GM04504 (cell line): ENCODE data around the gene CMTR1.
"Not testable (repeated sequence)": the region's sequence is repeated elsewhere in the genome, so short reads cannot be mapped to it uniquely, and the experiment has no call there.

Experiments
- DNase-seq: peaks from one replicate; pipeline ENCODE4 v3.0.0-alpha.2; 2012; ENCODE audit warnings: low read depth

CMTR1 gene

GRCh38 chr6:37492991-37493660 is 60.1 kb downstream of the CMTR1 start:
- no peak for DNase-seq

GRCh38 chr6:37493661-37493995 is 60.6 kb downstream of the CMTR1 start:
- DNase-seq = no peak

DNA sequence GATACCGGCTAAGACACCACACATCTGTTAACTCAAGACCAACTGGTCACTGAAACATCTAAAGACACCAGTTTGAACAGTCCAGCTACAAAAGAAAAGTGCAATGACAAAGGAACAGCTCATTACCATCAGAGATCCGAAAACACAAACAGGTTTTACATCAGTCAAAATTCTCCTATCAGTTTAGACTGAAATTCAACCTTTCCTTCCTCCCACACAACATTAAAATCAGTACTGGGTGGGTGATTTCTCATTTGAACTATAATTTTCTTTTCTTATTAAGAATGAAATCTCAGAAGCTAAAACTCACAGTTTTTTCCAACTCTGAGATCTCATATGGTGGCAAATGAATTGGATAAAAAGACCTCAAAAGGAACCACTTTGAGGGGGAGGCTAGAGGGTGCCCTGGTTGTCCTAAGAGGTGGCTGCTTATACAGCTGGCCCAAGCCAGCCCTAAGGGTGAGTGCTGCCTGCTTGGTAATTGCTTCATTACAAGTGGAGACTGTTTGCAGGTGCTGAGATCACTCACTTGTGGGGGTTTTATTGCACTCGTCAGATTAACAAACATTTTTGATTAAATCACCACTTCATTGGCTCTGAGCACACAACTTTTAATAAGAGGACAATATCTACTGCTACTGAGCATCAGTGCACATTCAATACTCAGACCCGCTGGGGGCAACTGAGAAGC is 62.4 kb downstream of the CMTR1 start:
- no peak for DNase-seq

DNA sequence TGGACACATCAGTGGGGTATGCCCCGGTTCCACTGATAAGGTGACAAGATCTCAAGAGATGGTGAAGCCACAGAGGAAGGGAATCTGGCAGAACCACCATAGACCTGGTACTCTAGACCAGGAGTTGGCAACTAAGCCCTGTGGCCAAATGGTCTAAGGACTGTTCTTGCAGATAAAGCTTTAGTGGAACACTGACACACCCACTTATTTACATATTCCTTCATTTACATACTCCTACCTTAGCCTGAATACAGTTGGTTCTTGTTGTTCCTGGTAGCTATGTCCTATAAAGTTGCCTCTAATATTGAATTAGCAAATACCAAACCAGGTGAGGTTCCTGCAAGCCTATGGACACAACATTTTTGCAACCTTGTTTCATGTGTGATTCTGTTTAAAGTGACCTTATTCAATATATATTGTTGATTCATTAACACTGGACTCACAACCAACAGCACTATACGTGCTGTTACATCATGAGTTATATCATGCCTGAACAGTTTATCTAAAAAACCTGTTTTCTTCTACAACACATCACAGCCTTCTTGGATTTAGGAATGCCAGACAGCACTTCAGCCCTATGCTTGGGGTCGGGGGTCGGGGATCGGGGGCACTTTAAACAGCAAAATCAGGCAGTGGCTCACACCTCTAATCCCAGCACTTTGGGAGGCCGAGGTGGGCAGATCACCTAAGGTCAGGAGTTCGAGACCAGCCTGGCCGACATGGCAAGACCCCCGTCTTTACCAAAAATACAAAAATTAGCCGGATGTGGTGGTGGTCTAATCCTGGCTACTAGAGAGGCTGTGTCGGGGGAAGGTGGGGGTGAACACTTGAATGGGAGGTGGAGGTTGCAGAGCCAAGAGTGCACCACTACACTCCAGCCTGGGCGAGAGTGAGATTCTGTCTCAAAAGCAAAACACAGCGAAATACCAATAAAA is 64.2 kb downstream of the CMTR1 start:
- no peak for DNase-seq

- peak; percentile 87 for DNase-seq
Observed at GRCh38 chr6:37499433-37500293, 66.6 kb downstream of the CMTR1 start, which contains the start of gene CCDC167. Gene CCDC167 (minus strand): TSS chr6:37499893. CDS start chr6:37499863, 30 bp downstream.

GRCh38 chr6:37500294-37500608 is 67.2 kb downstream of the CMTR1 start:
- no peak for DNase-seq

GRCh38 chr6:37500904-37501303 is 67.9 kb downstream of the CMTR1 start:
- not testable (repeated sequence) for DNase-seq

DNA sequence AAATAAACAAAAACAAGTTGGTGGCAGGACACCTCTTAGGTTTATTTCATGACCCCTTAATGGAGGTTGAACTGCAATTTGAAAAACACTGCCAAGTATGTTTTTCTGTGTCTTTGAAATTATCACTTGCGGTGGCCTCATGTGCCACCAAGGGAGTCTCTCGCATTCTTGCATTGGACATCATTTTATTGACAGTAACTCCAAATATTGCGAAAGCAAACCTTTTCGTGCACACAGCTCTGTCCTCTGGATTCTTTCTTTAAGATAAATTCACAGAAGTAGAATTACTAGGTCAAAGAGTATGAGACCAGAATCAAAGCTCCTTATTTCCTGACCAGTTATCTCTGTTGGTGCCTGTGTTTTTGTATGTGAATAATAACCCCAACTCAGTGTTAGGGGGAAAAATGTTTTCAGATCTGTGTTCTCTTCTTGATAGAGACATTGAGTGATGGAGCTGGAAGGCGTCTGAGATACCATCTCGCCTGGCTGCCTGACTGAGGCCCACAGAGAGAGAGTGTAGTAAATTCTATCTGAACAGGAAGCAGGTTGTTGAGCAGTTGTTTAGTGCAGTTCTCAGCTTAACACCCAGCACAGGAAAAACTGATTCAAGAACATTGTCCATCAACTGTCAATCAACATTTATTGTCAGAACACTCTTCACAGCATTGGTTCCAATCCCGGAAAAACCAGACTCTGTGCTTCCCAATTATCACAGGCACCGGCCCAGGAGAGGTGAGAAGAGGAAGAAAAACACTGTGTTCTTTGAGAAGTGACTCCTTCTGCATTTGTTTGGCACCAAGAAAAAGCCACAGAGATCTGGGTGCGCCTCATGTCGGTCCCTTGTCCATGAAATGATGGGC is 68.8 kb downstream of the CMTR1 start:
- no peak for DNase-seq

DNA sequence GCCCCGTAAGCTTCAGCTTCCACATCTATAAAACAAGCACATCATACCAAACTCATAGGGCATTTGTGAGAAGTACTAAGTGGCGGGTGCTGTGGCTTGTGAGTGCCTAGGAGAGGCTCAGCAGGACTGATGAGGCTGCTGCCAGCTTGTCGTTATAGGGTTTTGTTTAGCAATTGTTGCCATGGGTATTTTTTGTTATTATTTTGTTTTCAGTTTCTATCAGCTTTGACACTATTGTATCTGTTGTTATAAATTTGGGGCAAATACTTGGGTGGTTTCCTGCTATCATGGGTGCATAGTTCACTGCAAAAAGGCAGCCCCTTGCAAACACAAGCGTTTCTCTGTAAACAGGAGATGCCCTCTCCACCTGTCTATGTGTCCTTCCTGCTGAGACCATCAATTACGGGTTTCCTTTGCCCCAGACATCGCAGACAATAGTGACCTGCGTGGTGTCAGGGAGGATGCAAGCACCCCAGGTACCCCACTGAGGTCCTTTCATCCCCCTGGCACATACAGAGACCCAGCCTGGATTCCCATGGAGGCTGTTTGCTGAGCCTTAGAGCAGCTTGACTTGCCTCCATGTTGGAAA is 69.8 kb downstream of the CMTR1 start:
- no peak for DNase-seq

GRCh38 chr6:37503309-37503965 is 70.4 kb downstream of the CMTR1 start:
- DNase-seq = no peak

- DNase-seq = no peak
Observed at GRCh38 chr6:37504024-37504423, 71.0 kb downstream of the CMTR1 start.

DNA sequence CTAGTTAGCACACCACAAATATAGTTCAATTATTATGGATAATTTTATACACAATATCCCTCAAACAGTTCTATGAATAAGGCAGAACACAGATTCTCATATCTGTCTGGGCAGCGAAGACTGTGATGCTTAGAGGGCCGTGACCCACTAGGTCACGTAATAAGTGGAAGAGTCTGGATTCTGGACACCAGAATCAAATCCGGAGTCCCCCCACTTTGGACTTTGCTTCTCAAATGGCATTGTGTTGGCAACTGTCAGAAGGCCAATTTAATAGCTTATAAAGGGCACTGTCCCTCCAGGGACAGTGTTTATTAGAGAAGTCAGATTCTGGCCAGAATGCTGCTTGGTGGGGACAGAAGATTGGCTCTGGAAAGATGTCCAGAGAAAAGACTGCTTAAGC is 73.5 kb downstream of the CMTR1 start:
- DNase-seq = no peak

GRCh38 chr6:37507077-37507476 is 74.1 kb downstream of the CMTR1 start:
- no peak for DNase-seq

GRCh38 chr6:37507690-37508421 is 74.8 kb downstream of the CMTR1 start:
- DNase-seq = no peak

- no peak for DNase-seq
Observed at GRCh38 chr6:37511201-37511600, 78.2 kb downstream of the CMTR1 start.

DNA sequence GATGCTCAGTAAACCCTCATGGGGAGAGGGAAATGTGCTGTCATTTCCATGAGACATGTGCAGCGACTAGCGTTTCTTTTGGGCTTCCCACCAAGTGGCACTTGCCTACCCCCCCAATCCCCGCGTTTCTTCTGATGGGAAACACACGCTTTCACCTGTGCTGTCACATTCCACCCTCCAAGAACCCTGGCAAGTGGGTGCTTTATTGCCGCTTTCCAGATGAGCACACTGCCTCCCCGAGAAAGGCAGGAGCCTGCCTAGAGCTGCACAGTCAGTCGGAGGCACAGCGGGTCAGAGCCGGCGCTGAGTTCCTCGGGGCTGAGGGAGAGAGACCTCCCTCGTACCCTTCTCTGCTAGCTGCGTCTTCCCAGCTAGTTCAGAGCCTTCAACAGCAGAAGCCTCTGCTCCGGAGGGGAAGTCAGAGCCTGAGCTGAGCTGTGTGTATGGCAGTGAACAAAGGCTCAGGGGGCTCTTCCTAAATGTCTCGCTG is 78.9 kb downstream of the CMTR1 start:
- DNase-seq = no peak

GRCh38 chr6:37512400-37513011 is 79.5 kb downstream of the CMTR1 start:
- no peak for DNase-seq

- DNase-seq = no peak
Observed at GRCh38 chr6:37513155-37513554, 80.1 kb downstream of the CMTR1 start.

DNA sequence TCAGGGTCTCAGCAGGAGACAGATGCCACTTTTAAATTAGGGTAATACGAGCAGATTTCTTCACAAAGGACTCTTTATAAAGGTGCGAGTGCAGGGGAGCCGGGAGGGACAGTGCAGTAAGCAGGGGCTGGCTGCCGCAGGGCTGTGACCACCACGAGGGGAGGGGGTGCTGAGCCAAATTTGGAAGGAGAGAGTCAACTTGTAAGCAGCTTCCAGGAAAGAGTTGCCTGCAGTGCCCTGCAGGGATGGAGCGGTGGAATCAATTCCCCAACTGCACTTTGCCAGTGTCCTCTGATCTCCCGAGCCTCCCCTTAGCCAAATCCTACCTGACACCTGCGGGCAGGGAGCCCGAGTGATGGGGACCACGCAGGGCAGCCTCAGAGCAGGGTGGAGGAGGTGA is 80.6 kb downstream of the CMTR1 start:
- DNase-seq = no peak
